Astrocyte of the cerebellum (primary cell): ENCODE measurements around the gene CEP41.

Experiments
- DNase-seq: peaks from one replicate; pipeline ENCODE4 v3.0.0-alpha.2; 2011; ENCODE audit warnings: low read depth
- H3K4me3 ChIP-seq: 2 replicates; pipeline ENCODE4 v1.5.1; 2011; ENCODE audit warnings: mild to moderate bottlenecking, low read depth, low read length, moderate library complexity
- in situ Hi-C: cut with HindIII; loops from 2 replicates; pipeline ENCODE4 v1.10.0; 2017; ENCODE audit warnings: low sequenced_read_pairs
- TF ChIP-seq, protein P1 (sequence below): IDR thresholded peaks from 2 replicates; pipeline ENCODE4 v1.5.1; 2012; ENCODE audit warnings: low read length, low read depth, moderate library complexity, mild to moderate bottlenecking; ENCODE audit errors: missing control alignments

Gene CEP41, protein sequence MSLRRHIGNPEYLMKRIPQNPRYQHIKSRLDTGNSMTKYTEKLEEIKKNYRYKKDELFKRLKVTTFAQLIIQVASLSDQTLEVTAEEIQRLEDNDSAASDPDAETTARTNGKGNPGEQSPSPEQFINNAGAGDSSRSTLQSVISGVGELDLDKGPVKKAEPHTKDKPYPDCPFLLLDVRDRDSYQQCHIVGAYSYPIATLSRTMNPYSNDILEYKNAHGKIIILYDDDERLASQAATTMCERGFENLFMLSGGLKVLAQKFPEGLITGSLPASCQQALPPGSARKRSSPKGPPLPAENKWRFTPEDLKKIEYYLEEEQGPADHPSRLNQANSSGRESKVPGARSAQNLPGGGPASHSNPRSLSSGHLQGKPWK

DNA sequence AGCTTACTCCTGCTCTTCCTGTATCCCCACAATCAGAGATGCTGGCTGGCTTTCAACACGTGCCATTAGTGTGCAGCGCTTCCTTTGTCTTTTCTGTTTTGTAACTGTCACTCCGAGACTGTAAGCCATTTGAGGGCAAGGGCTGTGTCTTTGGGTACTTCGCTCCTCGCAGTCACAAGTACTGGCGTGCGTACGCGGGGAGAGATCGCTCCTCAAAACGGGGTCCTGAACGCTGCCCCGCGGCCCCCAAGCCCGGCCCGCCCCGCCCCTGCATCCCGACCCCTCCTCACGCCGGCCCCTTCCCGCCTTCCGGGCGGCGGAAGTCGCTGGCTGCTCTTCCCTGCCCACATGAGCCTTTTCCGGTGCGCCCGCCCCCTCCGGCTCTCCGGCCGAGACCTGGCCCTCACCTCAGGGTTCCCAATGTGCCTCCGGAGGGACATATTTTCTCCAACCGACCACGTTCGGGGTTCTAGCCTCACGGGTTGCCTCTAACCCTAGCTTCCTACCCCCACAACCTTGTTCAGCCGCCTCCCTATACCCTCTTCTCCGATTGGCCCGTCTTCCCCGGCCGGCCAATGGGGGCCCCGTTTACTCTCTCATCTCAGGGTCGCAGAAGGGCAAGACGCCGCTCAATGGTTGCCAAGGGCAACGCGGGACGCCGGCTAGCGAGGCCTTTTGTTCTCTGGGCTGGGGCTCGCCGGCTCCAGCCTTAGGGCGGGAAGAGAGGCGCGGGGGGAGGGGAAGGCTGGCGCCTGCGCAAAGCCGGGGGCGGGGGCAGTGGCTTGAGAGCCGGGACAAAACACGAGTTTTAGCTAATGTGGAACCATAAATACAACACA lies at the start of gene CEP41:
Gene CEP41, minus strand, starts transcription at position 490 of the 839 bp plus-strand sequence. Its CDS starts 50 bp downstream, at position 440.
- in situ Hi-C loops: no loop called here
- peak within 1 kb of the TSS; percentile 74 for H3K4me3 ChIP-seq
- TF ChIP-seq, protein P1, sequence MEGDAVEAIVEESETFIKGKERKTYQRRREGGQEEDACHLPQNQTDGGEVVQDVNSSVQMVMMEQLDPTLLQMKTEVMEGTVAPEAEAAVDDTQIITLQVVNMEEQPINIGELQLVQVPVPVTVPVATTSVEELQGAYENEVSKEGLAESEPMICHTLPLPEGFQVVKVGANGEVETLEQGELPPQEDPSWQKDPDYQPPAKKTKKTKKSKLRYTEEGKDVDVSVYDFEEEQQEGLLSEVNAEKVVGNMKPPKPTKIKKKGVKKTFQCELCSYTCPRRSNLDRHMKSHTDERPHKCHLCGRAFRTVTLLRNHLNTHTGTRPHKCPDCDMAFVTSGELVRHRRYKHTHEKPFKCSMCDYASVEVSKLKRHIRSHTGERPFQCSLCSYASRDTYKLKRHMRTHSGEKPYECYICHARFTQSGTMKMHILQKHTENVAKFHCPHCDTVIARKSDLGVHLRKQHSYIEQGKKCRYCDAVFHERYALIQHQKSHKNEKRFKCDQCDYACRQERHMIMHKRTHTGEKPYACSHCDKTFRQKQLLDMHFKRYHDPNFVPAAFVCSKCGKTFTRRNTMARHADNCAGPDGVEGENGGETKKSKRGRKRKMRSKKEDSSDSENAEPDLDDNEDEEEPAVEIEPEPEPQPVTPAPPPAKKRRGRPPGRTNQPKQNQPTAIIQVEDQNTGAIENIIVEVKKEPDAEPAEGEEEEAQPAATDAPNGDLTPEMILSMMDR: no peak
- DNase-seq: peak; percentile 94

DNA sequence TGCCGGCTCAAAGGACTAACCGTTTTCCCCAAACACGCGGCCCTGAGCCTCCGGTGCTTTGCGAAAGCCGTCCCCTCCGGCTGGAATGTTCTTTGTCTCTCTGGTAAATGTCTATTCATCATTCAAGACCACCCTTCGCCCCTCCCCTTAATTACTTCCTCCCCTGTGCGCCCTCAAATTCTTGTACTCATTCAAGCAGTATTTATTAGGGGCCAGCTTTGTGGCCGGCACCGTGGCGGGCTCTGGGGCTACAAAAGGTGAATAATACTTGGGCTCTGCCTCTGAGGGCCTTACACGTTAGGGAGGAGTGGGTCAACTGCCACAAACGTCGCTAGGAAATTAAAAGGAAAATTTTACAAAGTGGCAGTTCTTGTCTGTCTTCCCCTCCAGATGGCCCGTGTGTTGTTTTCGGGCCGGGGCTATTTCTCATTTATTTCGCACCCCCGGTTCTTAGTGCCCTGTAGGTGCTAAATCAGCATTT lies 49.5 kb upstream of the CEP41 start:
- H3K4me3 ChIP-seq: peak overlapping the region; percentile 69
- in situ Hi-C loops: no loop called here
- TF ChIP-seq, protein P1: no peak
- DNase-seq: no peak

DNA sequence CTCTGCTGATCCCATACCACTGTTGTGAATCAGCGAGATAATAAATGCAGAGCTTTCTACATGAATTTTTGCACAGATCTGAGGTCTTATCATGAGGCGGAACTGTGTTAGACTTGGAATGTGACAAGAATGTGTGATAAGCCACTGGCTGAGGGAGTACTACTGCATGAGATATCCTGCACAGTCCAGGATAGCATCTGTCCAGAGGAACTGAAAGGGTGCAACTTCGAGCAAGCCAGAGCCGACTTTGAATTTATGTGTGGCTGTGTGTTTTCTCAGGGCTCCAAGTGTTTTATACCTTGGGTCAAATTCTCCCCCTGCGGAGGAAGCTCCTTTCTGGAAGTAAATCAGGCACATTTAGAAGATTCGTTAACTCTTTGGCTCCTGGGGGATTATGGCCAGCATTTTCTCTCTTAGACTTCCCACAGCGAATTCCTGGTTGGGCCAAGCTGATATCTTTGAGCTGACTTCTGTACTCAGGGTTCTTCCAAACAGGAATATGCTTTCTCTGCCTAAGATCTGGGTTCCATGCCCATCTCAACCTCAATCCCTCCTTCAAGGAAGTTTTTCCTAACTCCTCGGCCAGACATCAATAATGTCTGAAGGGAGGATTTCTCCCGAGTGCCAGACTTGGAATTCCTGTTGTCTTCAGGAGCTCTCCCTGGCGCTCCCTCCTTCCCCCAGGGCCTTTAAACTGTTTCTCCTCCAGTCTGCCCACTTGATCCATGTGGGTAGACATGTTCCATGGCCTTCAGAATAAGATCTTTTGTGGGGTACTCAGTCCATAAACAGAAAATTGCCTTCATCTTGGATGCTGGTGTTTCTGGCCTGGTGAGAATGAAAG lies 48.5 kb upstream of the CEP41 start:
- H3K4me3 ChIP-seq: no peak overlapping the region
- TF ChIP-seq, protein P1: no peak
- peak; percentile 27 for DNase-seq
- in situ Hi-C loops: no loop called here

DNA sequence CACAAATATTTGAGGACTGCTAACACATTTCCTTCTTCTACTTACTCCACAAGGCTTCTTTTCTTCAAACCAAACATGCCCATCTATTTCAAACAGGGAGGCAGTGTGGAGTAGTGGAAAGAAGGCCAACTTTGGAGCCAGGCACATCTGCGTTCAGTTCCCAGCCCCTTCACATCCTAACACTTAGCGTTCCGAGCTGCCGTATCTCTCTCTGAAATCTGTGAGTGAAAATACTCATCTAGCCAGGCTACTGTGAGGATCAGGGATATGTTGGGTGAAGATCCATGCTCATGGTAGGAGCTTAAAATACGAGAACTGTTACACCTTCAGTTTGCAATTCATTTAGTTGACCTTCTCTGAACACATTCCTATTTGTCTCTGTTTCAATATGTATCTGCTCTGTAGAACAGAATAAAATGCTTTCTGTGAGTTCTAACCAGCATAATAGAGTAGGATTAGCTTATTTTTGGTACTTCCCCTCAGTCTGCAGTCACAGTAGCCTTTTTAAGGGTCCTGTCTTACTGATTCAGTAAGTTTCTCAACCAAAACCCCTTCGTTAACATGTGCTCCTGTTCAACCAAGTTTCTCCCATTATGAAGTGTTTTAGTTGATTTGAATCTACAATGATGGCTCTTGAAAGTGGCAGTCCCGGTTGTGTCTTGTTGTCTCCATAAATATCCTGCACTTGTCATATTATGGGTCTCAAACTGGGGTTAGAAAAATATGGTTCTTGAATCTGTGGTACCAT lies 47.8 kb upstream of the CEP41 start:
- H3K4me3 ChIP-seq: no peak overlapping the region
- TF ChIP-seq, protein P1: no peak
- in situ Hi-C loops: no loop called here
- no peak for DNase-seq

DNA sequence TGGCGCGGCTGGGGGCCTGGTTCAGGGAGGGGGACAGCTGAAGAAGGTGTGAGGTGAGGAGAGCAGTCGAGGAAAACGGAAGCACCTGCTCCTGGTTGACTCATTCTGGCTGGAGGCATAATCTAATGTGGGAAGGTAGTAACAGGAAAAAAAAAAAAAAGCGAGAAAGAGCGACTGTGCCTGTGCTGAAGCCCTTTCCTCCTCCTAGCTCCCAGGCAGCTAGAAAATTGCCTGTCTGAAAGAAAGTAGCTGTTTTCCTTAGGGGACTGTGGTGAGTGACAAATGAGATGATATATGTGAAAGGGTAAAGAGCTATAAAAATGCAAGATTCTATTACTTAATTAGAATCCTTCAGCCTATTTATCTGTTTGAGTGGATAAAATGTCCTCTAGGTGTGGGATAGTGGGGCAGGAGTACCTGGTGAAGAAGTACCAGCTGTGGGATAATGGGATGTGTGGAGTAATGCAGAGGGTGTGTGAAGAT lies 46.2 kb upstream of the CEP41 start:
- in situ Hi-C loops: no loop called here
- H3K4me3 ChIP-seq: no peak overlapping the region
- DNase-seq: no peak
- TF ChIP-seq, protein P1: no peak
